ENCODE results near the gene ZNF860. TPM values are rescaled to one million over a fixed set of nuclear protein-coding genes. Genes with fewer than 3 reads are reported as not detected.
"Not testable (repeated sequence)": the region's sequence is repeated elsewhere in the genome, so short reads cannot be mapped to it uniquely, and the experiment has no call there.

The ZNF860 gene
- total RNA-seq, 1 donor from 2014 or later: 0.45 TPM

DNA sequence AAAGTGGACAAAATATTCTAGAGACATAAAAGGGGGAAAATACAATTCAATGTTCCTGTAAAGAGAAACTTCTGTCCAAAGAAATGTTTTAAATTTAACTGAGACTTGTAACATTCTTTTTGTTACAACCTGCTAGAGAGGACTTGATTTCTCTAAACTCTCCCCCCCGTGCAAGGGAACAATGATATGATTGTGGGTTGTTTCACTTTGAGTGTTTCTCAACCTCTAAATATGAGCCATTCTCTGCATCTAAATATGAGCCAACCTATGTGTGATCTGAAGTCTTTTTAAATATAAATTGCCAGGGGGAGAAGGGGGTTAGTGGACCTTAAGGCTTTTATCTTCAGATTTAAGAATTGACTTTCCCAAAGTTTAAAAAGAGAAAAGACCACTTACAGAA lies 14.6 kb downstream of the ZNF860 start:
- DNase-seq (ENCODE audit: low spot score): no peak

DNA sequence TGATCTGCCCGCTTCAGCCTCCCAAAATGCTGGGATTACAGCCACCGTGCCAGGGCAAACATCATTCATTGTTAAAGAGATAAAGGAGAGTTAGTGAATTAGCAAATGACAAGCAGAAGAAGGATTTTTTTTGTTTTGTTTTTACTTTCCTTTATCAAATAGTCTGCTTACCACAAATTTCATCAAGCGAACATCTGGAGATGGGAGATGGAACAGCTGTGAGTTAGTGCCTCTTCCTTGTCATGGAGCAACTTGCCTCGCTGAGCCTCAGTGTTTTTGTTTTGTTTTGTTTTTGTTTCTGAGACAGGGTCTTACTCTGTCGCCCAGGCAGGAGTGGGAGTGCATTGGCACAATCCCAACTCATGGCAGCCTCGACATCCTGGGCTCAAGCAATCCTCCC lies 15.9 kb downstream of the ZNF860 start:
- no peak for DNase-seq (ENCODE audit: low spot score)

DNA sequence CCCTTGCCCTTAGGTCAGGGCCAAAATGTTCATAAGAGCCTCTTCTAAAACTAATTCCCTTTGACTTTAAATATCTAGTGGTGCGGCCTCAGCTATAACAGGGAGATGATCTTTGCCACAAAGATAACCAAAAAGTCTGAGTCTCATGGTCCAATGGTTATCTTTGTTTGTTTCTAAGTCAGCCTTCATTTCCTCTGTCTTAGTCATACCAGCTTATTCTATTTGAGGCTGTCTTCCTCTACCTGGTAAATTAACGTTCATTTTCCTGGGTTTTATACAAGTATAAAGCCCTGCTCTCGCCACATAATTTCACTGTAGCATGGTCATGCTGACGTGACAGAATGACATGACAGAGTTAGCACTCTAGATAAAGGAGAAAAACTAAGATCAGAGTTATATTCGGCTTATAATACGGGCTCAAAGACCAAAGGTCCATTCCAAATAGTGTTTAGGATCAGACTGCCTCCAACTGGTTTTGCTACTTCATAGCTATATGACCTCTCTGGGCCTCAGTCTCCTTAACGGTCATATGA lies 18.4 kb downstream of the ZNF860 start:
- no peak for DNase-seq (ENCODE audit: low spot score)

DNA sequence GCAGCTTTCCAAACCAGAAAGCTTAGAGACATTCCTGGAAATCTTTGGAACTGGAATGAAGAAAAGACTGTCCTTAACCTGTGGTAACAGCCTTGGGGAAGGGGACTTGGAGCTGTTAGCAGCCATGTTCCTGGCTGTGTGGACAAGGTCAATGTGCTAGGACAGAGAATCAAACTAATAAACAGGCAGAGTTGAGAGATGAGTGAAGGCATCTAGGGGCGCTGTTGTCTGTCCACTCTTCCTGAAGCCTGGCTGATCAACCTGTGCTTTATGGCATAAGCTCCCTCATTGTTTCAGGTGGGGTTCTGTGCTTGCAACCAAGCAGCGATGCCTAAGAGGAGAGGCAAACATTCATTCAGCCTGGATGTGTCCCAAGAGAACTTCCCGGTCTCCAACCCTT lies 19.3 kb downstream of the ZNF860 start:
- no peak for DNase-seq (ENCODE audit: low spot score)

DNA sequence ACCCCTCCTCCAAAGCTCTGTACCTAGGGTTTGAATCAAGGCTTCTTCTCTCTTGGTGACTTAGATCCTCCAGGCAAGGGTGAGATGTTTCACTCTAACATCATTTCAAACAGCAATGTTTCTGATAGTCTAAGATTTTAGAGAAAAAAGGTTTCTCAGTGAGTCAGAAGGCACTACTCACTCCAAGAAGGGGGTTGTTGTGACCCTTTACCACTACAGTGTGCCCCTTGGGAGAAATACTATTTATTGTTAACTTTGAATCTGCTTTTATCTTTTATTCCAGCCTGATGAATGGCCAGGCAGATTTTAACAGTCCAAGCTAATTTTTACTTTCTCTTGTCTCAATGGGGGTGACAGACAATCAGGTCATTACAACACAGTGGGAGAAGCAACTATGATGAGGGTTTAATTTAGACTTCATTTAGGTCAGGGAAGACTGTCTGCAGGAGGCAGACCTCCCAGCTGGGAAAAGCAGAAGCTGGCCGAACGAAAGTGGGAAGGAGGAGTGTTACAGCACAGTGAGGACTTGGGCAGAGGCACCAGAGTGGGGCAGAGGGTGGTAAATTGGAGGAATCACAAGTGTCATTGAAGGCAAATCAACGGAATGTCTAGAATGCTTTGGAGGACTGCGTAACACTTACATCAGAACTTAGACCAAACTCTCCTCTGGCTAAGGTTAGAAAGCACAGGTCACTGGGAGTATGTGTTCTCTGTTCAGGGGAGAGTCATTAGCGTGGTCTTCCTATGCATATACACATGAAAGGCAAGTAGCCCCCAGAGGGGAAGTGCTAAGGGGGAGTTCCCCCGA lies 21.2 kb downstream of the ZNF860 start:
- DNase-seq (ENCODE audit: low spot score): no peak

DNA sequence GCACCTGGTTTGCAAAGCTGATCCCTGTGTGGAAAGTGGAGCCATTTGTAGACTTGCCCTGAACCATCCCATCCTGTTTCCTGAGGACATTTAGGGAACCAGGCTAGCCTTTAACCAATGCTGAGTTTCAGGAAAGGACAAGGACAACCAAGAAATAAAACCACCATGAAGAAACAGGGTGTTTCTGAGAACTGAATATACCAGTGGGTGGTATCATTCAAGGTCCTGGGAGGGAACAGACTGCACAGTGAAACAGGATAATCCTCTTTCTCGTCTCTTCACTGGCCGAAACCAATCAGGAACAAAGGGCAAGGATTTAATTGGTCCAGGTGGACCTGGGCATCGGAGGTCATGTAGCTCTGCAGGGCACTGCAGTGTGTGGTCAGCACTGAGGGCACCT lies 21.8 kb downstream of the ZNF860 start:
- DNase-seq (ENCODE audit: low spot score): no peak

DNA sequence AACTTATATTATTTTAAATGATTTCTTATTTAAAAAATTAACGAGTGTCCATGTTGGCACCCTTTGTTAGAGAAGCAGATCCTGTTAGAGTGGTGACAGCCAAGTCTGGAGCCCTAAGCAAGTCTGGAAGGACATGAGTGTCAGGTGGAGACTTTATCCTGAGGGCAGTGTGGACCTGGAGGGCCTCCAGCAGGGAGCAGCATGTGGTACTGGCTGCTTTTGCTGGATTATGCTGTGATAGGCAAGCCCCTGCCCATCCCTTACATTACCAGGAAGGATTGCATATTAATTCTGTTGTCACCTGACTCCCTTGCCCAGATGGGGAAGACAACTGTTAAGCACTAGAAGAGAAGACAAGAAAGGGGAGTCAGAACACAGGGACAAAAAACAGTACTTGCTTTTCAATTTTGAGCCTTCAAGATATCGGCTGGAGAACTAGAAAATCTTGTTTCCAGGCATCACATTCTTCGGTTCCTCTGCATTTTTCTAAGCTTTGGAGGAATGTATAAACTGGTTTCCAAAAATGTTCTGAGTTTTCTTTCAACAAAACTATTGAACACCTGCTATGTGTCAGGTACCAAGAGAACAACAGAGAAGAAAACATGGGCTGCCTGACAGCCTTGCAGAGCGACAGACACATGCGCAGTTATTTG lies 22.7 kb downstream of the ZNF860 start:
- DNase-seq (ENCODE audit: low spot score): no peak

DNA sequence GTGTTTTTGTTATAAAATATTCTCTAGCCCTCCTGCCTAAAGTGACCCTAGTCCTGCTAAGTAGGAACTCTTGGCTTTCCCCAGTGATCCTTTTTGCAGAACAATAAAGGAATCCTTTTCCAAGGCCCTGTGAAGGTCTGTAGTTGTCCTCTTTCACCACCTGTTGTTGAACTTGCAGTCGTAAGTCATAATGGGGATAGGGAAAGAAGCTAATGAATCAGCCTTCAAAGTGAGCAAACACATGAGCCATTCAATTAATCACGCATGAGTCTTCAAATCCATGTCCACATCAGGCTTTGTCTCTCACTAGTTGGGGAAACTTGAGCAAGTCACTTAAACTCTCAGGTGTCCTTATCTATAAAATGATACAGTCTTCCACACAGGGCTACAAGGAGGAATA lies 27.6 kb downstream of the ZNF860 start:
- no peak for DNase-seq (ENCODE audit: low spot score)

DNA sequence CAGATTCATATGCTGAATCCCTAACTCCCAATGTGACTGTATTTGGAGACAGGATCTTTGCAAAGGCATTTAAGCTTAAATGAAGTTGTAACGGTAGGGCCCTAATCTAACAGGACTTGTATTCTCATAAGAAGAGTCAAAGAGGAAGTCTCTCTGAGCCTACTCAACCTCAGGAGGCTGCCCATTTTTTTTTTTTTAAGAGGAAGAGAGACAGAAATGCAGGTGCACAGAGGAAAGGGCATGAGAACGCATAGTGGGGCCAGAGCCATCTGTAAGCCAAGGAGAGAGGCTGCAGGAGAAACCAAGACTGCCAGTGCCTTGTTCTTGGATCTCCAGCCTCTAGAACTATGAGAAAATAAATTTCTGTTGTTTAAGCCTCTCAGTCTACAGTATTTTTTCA lies 28.4 kb downstream of the ZNF860 start:
- DNase-seq (ENCODE audit: low spot score): no peak

DNA sequence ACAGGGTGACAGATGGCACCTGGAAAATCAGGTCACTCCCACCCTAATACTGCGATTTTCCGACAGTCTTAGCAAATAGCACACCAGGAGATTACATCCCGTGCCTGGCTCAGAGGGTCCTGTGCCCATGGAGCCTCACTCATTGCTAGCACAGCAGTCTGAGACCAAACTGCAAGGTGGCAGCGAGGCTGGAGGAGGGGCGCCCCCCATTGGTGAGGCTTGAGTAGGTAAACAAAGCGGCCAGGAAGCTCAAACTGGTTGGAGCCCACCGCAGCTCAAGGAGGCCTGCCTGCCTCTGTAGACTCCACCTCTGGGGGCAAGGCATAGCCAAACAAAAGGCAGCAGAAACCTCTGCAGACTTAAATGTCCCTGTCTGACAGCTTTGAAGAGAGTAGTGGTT lies 29.1 kb downstream of the ZNF860 start:
- not testable (repeated sequence) for DNase-seq (ENCODE audit: low spot score)

DNA sequence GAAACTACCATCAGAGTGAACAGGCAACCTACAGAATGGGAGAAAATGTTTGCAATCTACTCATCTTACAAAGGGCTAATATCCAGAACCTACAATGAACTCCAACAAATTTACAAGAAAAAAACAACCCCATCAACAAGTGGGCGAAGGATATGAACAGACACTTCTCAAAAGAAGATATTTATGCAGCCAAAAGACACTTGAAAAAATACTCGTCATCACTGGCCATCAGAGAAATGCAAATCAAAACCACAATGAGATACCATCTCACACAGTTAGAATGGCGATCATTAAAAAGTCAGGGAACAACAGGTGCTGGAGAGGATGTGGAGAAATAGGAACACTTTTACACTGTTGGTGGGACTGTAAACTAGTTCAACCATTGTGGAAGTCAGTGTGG lies 34.1 kb downstream of the ZNF860 start:
- DNase-seq (ENCODE audit: low spot score): not testable (repeated sequence)

DNA sequence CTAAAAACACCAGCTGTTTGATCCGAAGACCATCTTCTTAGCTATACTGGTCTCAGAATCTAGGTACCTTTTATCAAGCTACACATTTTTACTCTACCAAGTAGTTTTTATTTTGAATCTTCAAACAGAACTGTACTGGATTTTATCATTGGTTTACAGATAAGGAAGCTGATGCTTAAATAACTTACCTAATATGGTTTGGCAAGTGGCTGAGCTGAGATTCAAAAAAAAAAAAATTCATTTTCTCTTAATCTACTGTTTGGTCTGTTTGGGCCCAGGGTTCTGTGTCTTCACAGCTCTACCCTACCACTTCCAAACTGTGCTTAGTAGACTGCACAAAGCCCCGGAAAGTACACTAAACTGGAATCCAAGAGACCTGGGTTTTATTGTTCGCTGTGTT lies 35.7 kb downstream of the ZNF860 start:
- no peak for DNase-seq (ENCODE audit: low spot score)

DNA sequence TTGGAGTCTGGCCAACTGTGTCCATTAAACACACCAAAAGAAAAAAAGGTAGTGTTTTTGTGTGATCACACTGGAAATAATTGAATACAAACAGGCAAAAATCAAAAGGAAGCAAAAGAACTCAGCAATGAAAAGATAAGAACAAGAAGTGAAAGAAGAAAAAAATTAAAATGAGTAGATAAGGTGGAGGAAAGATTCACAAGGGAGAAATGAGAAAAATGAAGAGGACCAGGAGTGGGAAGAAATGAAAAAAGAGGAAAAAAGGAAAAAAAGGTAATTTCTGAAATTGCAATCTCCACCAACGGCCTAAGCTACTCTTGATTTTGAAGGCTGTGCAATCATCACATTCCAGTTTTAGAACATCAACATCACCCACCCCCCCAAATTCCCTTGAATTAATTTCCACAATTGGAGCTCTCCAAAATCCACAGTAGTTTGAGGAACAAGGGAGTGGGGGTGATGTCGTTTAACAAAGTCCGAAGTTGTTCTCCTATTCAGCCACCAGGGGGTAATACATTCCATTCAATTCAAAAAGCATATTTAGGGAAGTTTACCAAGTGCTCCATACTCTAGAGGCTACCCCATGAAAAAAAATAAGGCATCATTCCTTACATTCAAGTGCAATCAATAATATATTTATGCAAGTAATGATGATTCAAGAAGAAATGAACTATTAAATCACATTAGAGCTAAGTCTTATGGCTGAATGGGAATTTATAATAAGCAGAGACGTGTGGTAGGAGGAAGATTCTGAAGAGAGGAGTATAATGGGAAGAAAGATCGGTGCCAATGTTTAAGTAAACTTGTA lies 37.4 kb downstream of the ZNF860 start:
- no peak for DNase-seq (ENCODE audit: low spot score)

DNA sequence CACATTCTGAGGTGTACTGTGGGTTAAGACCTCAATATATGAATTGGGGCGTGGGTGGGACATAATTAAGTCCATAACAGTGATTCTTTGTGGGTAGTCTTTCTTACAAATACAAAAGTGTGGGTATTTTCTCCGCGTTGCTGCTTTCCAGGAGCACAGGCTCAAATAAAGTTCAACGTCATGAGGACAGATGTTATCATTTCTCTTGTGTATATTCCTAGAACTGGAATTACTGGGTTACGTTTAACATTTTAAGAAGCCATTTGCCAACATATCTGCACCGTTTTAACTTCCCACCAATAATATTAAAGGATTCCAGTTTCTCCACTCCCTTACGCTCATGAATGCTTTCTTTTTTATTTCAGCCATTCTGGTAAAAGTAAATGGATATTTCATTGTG lies 39.6 kb downstream of the ZNF860 start:
- no peak for DNase-seq (ENCODE audit: low spot score)

DNA sequence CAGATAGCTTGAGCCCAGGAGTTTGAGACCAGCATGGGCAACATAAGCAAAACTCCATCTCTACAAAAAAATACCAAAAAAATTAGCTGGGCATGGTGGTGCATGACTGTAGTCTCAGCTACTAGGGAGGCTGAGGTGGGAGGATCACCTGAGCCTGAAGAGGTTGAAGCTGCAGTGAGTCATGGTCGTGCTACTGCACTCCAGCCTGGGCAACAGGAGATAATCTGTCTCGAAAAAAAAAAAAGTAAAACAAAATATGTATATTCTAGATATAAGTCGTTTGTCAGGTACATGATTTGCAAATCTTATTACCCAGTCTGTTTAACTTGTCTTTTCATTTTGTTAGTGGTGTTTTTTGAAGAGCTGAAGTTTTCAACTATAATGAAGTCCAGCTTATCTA lies 40.2 kb downstream of the ZNF860 start:
- no peak for DNase-seq (ENCODE audit: low spot score)

DNA sequence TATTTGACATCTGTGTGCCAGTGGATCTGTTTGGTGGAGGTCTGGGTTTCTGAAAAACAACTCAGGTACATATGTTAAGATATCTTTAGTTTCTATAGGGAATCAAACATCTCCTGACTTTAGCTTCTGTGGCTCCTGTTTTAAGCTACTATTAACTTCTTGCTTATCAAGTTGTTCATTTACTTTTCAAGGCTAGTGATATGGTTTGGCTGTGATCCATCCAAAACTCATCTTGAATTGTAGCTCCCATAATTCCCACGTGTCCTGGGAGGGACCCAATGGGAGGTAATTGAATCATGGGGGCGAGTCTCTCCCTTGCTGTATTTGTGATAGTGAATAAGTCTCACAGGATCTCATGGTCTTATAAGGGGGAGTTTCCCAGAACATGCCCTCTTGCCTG lies 41.4 kb downstream of the ZNF860 start:
- no peak for DNase-seq (ENCODE audit: low spot score)

DNA sequence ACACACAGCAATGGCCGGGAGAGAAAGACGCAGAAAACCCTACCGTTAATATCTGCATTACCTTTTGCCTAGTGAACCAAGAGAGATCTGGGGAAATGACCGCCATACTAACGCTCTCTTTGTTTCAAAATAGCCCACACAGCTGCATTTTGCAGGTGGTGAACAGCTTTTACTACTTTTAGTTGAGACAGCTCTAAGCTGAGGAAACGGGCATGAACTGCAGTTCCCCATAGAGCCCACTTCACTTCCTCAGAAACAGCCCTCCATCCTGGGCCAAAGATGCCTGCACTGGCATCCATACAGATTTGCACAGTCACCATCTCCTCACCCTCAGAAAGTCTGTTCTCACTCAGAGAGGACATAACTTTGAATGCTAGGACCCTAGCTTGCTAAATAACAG lies 45.0 kb downstream of the ZNF860 start:
- no peak for DNase-seq (ENCODE audit: low spot score)

DNA sequence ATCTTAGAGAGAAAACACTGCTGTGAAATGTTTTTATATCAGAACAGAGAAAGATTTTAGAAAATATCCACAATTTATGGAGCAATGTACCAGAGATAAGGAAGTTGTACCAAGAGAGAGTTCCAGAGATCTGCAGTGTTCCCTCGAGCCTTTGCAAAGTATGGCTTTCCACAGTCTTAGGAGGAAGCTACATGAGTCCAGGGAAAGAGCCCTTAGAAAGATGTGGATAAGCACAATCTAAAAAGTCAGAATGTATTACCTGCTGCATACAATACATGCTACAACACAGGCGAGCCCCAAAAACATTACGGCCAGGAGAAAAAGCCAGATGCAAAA lies 56.4 kb downstream of the ZNF860 start:
- no peak for DNase-seq (ENCODE audit: low spot score)

DNA sequence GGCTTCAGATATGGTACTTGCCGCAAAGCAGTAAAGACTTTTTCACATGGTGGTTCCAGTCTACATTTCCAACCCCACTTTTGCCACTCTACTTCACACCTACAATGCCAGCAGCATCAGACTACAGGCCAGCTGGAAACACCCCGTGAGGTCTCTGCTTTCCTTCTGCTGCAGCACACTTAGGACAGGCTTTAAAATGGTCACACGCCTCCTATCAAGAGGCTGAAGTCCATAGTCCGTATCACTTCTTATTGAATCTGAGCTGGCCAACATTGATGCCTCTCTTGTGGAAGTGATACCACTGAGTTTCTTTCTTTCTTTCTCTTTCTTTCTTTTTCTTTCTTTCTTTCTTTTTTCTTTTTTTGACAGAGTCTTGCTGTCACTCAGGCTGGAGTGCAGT lies 59.8 kb downstream of the ZNF860 start:
- DNase-seq (ENCODE audit: low spot score): no peak

Data from mesenteric fat pad (tissue), 1 donor.